ENCODE data around the gene CHMP4B.

CHMP4B gene

DNA sequence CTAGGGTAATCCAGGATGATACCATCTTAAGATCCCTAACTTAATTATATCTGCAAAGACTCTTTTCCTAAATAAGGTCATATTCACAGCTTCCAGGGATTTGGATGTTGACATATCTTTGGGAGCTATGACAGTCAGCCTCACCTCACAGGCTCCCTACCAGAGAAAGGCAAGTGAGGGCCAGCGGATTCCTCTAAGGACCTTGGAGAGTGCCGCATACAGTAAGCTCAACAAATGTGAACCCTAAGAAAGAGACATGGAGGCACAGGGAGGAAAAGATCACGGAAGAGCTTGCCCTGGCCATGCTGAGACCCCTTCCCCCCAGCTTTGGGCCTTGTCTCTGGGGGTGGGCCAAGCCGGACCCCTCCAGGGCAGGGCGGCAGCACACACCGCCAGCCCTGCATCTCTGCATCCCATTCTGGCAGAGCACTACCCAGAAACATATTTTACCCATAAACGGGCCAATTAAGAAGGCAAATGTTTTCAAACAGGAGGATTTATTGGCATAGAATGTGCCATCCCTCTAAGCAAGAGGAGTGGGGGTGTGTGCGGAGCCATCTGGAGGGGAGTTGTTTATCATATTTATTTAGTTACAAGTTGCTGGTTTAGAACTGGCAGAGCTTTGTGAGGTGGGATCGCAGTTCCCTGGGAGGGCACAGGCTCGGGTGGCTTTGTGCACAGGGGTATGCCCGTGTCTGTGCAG lies 55.4 kb downstream of the CHMP4B start:
- no peak for DNase-seq

DNA sequence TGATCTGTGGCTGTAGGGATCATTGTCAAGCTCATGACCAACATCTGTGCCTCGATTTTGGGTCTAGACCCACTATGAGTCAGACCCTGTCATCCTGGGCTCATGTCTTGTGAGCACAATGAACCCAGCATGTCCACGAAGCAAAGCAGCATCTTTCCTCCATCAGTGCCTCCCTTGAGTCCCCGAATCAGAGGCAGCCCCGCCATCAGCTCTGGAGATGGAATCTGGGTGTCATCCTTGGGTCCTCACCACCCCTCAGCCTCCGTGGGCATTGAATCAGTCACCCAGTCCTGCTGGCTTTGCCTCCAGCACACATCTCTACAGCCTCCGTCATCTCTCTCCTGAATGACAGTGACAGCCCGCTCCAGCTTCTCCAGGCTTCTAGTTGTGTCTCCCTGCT lies 56.9 kb downstream of the CHMP4B start:
- DNase-seq, result no peak

DNA sequence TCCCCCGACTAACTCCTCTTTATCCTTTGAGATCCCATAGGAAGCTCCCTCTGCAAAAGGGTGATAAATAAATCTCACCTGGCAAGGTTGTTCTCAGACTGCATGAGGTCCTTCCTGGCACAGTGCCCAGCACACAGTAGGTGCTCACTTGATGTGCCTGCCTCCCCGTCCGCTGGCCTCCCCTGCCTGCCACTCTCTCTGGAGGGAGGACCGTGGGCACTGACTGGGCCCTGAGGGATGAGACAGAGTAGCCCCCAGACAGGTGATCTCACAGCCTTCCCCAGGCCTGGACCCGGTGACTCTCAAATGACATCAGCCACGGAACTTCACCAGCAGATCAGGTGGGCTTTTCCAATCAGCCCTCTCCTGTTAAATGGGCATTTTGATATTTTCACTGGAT lies 57.4 kb downstream of the CHMP4B start:
- DNase-seq, result no peak

DNA sequence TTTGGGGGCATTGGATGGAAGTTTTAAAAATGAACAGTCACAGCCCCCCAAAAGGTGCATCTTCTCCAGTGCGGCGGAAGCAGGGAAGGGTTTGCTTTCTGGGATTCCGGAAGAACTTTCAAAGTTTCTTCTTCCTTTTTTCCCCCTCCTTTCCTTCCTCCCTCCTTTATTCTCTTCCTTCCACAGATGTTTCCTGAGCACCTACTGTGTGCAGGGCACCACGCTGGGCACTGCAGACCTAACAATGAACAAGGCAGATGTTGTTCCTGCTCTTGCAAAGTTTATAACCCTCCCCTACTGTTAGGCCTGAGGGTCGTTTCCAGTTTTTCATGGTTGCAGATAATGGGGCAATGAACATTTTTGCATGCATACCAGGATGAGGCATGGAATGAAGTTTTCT lies 58.1 kb downstream of the CHMP4B start:
- DNase-seq, result no peak

DNA sequence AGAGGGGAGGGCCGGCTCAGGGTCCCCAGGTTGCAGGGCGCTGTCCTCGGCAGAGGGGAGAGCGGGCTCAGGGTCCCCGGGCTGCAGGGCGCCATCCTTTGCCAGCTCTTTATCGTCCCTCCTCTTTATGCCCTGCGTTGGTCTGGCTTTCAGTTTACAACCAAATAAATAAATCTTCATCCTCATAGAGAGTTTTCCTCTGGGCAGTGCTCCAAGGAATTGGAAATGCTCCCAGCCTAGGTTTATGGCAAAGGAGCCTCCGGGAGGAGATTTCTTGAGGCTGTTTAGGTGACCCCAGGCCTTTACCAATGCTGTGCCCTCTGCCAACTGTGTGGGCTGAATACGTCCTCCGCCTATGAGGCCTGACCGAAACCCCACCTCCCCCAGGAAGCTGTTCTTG lies 60.2 kb downstream of the CHMP4B start:
- DNase-seq, result no peak

DNA sequence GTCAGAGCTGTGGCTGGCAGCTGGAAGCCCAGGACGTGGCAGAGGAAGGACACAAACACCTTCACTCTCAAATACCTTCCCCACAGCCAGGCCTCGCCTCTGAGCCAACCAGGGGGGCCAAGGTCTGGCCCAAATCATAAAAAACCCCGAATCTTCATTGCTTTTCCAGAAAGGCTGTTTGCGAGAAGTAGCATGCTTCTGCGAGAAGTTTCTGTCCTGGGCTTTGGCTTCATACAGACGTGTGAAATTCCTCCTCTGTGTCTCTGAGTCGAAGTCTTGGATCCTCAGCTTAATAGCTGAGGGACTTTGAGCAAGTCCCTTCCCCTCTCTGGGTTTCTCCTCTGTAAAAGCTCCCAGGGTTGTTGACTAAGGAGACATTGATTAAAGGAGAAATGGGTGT lies 63.0 kb downstream of the CHMP4B start:
- no peak for DNase-seq

DNA sequence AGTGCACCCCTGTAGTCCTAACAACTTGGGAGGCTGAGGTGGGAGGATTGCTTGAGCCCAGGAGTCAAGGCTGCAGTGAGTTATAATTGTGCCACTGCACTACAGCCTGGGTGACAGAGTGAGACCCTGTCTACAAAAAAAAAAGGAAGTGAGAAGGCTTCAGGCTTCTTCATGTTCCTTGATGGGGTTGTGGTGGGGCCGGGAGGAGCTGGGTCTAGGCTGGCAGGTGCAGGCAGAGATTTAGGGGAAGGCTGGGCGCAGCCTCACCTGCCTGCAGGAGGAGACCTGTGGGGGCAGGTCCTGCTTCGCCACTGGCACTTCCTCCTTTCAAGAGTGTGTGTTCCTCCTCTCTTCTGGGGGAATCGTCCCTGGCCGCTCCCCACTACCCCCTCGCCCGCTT lies 63.9 kb downstream of the CHMP4B start:
- no peak for DNase-seq

DNA sequence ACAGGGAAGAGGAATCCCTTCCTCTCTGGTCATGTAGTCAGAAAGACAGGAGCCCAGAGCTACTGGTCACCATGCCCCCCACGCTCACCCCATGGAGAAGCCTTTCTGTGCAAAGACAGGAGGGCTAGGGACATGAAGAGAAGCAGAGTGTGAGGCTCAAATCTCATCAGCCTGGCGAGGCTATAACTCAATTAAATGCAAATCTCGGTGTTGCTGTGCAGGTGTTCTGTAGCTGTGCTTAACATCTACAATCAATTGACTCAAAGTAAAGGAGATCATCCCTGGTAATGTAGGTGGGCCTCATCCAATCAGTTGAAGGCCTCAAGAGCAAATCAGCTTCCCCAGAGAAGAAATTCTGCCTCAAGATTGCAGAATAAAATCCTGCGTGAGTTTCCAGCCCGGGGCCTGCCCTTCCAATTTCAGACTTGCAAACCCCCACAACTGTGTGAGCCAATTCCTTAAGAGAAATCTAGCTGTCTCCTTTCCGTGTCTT lies 64.4 kb downstream of the CHMP4B start:
- no peak for DNase-seq

DNA sequence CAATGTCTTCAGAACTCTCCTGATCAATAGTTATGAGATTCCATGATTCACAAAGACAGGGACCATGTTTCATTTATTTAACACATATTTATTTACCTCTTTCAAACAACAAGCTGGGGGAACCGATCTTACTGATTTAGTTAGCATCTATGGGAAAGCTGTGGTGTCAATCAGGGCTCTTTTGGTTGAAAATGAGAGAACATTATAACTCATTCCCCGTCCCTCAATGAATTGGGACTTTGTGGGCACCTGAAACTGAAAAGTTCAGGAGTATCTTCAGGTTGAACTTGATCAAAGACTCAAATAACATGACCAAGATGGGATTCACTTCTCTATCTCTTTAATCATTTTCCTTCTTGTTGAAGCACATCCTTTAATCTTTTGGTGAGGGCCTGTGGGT lies 67.4 kb downstream of the CHMP4B start:
- no peak for DNase-seq

DNA sequence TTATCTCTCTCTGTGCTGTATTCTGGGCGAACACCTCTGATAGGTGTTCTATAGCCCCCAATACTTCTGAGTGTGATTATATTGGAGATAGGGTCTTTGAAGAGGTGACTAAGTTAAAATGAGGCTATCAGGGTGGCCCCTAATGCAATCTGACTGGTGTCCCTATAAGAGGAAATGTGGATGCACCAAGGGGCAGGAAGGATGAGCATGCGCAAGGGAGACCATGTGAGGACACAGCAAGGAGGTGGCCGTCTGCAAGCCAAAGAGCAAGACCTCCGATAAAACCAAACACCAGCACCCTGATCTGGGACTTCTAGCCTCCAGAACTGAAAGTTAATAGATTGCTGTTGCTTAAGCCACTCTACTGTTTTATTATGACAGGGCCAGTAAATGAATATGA lies 69.2 kb downstream of the CHMP4B start:
- no peak for DNase-seq

DNA sequence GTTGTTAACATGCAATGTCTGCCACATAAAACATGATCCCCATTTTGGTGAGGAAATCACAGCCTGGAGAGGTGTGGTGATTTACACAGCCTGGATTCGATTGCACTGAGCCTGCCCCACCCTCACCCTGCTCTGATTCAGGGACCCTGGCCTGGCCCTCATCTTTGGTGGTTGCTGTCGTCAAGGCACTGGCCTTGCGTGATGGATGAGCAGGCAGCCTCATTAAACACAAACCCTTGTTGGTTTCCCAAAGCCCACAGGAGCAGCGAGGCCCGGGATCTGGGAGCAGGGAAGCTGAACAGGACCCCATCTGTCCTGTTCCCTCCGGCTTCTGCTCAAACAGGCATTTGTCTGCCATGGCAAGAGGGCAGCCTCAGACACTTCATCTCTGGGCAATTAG lies 70.8 kb downstream of the CHMP4B start:
- DNase-seq, result no peak

DNA sequence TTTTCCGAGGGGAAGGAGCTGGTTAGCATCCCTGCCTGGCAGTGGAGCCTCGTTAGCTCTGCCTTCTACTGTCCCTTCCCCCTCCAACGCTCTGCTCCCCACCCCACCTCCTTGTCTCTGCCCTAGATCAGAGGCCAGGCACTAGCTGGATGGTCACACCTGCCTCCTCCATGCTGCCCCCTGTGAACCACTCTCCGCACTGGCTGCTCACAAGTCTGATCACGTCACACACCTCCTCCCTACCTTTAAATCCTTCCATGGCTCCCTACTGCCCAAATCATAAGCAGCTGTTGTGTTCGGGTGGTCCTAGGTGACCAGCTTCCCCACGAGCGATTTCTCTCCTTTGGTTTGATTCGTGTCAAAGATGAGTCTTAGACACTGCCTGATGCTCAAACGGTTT lies 71.3 kb downstream of the CHMP4B start:
- no peak for DNase-seq

DNA sequence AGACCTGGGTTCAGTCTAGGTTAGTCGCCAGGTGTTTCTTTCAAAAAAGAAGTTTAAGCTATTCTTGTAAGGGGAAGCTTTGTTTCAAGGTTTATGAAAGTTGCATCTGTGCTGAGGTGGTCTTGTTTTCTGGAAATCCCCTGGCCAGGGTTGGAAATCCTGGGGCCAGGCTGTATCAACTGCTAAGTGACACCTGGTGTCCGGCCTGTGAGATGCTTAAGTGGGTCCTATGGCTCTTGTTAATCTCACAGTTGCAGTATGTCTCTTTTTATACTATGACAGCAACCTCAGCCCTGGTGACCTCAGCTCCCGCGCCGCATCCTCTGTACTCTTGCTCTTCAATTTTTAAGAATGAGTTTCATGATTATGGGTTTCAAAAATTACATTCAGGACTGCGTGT lies 72.0 kb downstream of the CHMP4B start:
- no peak for DNase-seq

DNA sequence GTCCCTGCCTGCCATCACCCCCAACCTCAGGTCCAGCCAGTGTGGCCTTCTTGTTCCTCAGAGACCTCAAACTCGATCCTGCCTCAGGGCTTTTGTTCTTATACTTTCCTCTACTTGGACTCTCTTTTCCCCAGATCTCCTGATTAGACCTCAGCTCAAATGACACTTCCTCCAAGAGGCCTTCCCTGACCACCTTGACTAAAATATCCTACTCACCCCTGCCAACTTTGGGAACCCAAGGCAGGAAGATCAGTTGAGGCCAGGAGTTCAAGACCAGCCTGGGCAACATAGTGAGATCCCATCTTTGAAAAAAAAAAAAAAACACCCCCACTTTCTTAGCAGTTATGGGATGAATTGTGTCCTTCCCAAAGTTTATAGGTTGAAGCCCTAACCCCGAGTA lies 73.5 kb downstream of the CHMP4B start:
- no peak for DNase-seq

DNA sequence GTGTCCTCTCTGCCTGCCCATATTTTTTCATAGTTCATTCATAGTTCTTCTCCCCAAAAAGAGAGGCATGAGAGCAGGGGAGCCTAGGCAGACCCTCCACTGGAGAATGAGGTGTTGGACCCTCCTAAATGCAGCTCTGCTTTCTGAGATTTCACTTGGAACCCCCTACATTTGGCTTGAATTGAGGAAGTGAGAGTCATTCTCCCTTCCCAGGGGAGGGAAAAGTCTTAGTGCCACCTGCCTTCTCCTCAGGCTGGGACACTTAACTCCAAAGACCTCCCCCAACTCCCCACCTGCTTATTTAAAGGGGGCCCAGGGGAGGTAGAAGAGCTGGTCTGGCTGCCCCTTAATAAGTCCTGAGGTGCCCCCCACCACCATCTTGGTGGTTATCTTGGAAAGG lies 78.2 kb downstream of the CHMP4B start:
- no peak for DNase-seq

DNA sequence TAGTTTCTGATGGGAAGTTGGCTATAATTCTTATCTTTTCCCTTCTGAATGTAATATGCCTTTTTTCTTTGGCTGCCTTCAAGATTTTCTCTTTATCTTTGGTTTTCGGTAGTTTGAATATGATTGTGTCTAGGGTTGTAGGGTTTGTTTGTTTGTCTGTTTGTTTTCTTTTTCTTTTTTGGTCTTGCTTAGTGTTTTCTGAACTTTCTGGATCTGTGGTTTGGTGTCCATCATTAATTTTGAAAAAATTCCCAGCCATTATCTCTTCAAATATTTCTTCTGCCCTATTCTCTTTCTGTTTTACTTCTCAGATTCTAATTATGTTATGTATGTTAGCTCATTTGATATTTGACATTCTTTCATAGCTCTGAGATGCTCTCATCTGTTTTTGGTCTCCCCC lies 79.4 kb downstream of the CHMP4B start:
- no peak for DNase-seq

DNA sequence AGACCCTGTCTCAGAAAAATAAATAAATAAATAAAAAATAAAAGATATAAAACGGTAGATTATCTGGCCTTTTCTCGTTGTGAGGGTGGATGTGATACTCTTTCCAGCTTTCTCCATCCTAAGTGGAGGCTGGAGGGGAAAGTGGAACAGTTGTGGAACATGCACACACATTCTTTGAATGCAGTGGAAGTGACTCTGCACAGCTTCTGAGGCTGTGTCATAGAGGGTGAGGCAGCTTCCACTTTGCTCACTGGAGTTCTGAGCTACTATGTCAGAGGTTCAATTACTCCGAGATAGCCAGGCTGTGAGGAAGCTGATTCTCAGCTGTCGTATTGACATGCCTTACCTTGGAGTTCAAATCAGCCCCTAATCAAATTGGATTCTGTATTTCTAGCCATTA lies 82.2 kb downstream of the CHMP4B start:
- no peak for DNase-seq

DNA sequence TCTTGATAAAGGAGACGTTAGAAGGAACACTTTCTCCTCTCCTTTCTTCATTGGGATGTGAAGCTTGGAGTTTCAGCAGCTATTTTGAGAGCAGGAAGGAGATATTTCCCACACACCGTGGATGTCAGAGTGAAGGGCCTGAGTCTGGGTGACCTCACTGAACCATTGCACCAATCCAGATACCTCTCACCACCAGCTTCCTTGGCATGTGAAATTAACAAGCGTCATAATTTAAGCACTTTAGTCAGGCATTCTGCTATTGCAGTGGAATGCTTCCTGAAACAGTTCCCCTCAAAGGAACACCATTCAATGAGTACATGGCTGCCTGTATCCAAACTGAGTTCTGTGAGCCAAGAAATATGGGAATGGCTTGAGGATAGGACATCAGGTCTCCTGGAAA lies 83.7 kb downstream of the CHMP4B start:
- no peak for DNase-seq

DNA sequence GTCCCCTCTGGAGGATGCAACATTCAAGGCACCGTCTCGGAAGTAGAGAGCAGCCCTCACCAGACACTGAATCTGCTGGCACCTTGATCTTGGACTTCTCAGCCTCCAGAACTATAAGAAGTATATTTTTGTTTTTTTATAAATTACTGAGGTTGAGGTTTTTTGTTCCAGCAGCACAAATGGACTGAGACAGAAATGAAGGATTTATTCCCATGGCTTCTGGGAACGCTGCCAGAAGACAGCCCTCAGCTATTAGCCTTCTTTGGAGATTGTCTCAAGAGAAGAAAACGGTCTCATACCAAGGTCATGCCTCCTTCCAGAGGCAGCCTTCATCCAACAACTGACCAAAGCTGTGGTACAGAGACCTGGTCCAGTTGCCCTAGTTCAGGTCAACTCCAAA lies 85.4 kb downstream of the CHMP4B start:
- no peak for DNase-seq

DNA sequence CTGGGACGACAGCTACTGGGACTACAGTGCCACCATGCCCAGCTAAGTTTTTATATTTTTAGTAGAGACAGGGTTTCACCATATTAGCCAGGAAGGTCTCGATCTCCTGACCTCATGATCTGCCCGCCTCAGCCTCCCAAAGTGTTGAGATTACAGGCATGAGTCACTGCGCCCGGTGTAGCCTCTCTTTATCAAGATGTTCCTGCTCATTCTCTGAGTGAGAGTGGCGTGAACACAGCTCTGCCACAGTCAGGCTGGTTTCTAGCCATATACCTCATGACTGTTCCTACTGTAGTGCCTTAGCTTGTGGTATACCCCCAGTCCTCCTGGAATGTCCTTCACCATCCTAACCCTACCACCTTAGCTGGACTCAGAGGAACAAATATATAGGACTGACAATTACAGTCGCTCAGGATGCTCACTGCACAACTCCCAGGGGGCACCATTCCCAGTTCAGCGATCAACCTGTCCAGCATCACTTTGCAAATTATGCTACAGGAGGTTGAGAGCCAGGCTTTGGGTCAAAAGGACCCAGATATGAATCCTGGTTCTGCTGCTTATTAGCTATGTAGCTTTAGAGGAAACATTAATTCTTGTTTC lies 86.3 kb downstream of the CHMP4B start:
- peak; percentile 6 for DNase-seq

DNA sequence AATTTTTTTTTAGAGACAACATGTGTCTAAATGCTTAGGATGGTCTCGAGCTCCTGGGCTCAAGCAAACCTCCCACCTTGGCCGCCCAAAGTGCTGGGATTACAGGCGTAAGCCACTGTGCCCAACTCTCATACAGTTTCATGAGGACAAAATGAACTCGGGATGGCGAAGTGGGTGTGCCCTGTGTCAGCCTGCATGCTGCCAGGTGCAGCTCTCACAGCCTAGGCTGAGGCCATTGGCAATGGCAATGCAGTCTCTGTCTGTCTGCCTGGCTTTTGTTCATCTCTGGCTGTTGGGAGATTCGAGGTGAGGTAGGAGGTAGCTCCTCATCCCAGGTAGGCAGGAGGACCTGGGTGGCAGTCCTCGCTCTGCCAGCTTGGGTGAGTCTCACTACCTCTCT lies 88.0 kb downstream of the CHMP4B start:
- DNase-seq, result no peak

DNA sequence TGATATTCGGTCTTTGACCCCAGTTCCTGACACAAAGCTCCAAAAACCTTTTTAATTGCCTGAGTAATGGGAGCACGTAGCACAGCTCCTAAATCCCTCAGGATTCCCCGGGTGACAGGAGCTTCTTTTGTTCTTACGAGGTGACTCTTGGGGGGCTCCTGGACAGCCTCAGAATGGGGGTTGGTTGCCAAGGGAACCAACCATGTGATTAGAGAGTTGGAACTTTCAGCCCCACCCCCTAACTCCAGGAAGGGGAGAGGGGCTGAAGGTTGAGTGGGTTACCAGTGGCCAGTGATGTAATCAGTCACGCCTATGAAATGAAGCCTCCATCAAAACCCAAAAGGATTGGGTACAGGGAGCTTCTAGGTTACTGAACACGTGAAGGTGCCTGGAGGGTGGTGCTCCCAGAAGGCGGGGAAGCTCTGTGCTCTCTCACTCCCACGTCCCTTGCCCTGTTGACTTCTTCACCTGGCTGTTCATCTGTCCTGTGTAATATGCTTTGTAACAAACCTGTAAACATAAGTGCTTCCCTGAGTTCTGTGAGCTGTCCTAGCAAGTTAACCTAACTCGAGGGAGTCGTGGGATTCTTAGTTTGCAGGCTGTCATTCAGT lies 89.5 kb downstream of the CHMP4B start:
- DNase-seq, result no peak

DNA sequence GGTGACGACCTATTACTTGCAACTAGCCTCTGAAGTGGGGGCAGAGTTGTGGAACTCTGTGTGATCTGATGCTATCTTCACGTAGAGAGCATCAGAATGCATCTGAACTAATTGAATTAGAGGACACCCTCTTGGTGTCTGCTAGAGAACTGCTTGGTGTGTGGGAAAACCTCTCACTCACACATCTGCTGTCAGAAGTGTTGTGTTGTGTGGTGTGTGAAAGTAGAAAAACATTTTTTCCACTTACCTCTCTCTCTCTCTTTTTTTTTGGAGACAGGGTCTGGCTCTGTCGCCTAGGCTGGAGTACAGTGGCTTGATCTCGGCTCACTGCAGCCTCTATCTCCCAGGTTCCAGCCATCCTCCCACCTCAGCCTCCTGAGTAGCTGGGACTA lies 90.0 kb downstream of the CHMP4B start:
- no peak for DNase-seq

DNA sequence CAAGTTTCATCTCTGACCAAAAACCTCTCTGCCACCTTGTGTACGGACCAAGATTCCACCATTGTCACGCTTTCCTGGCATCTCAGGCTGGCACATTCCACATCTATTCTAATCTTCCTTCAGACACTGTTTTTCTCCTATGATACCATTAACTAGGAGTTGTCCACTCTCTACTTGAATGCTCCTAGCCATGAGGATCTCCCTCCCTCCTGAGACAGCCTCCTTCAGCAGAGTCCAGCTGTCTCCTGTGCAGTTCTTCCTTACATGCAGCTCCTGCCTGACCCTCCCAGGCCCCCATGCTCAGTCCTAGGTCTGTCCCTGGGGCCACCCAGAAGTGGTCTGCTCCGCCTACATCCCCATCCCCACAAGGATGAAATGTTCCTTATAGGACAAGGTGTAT lies 90.9 kb downstream of the CHMP4B start:
- DNase-seq, result no peak

Data from inflammatory macrophage treated with lipopolysaccharide for 4 hours (primary cell).